ENCODE results near the gene CETN1.

The CETN1 gene

GRCh38 chr18:580154-580553 is at the start of gene CETN1:
TSS of gene CETN1 (plus strand) at chr18:580380. CDS start at chr18:580409, 29 bp downstream.
- DNase-seq, result no peak

GRCh38 chr18:532018-532417 is 48.2 kb upstream of the CETN1 start:
- DNase-seq, result no peak

GRCh38 chr18:532632-533031 is 47.5 kb upstream of the CETN1 start:
- no peak for DNase-seq

GRCh38 chr18:533995-534601 is 46.1 kb upstream of the CETN1 start:
- DNase-seq, result no peak

- no peak for DNase-seq
These were observed 36.6 kb upstream of the CETN1 start for GRCh38 chr18:543447-544078.

GRCh38 chr18:549967-550366 is 30.2 kb upstream of the CETN1 start:
- DNase-seq, result no peak

GRCh38 chr18:551404-552061 is 28.6 kb upstream of the CETN1 start:
- no peak for DNase-seq

GRCh38 chr18:555705-556457 is 24.3 kb upstream of the CETN1 start:
- DNase-seq, result no peak

- no peak for DNase-seq
These were observed 15.2 kb upstream of the CETN1 start for GRCh38 chr18:564708-565561.

GRCh38 chr18:565562-566061 is 14.6 kb upstream of the CETN1 start:
- DNase-seq, result no peak

GRCh38 chr18:567122-567521 is 13.1 kb upstream of the CETN1 start:
- DNase-seq, result no peak

- DNase-seq, result no peak
These were observed 11.4 kb upstream of the CETN1 start for GRCh38 chr18:568731-569130.

- DNase-seq, result no peak
These were observed 9.9 kb upstream of the CETN1 start for GRCh38 chr18:570256-570655.

GRCh38 chr18:570697-571096 is 9.5 kb upstream of the CETN1 start:
- no peak for DNase-seq

- DNase-seq, result no peak
These were observed 7.9 kb upstream of the CETN1 start for GRCh38 chr18:572091-572830.

GRCh38 chr18:572831-573289 is 7.3 kb upstream of the CETN1 start:
- DNase-seq, result no peak

- DNase-seq, result no peak
These were observed 6.8 kb upstream of the CETN1 start for GRCh38 chr18:573385-573784.

- no peak for DNase-seq
These were observed 5.9 kb upstream of the CETN1 start for GRCh38 chr18:574149-574860.

- DNase-seq, result no peak
These were observed 5.1 kb upstream of the CETN1 start for GRCh38 chr18:574865-575645.

- DNase-seq, result no peak
These were observed 3.3 kb upstream of the CETN1 start for GRCh38 chr18:576924-577323.
